Measurements from ENCODE around the gene PTPN1.

- TF ChIP-seq ZNF768 (CRISPR knock-in tag; IDR thresholded peaks at IDR 0.05), result no peak
- no peak for TF ChIP-seq ZNF431 (CRISPR knock-in tag; IDR thresholded peaks at IDR 0.05; ENCODE audit: borderline replicate concordance, low read depth)
- TF ChIP-seq HCFC1 (IDR thresholded peaks at IDR 0.05; ENCODE audit: low read depth, low read length), result no peak
- TF ChIP-seq TFDP1 (CRISPR knock-in tag; IDR thresholded peaks at IDR 0.05; ENCODE audit: borderline replicate concordance), result no peak
- no peak for TF ChIP-seq HDAC2 (CRISPR knock-in tag; IDR thresholded peaks at IDR 0.05)
- TF ChIP-seq EZH2 (conservative IDR thresholded peaks at IDR 0.05; ENCODE audit: low read depth, low read length), result no peak
- no peak for TF ChIP-seq NR2C2 (CRISPR knock-in tag; IDR thresholded peaks at IDR 0.05; ENCODE audit: borderline replicate concordance)
- no peak for TF ChIP-seq PRMT3 (CRISPR knock-in tag; IDR thresholded peaks at IDR 0.05; ENCODE audit: borderline replicate concordance, low read depth)
- TF ChIP-seq CTCF (CRISPR knock-in tag; IDR thresholded peaks at IDR 0.05), result no peak
- TF ChIP-seq TAF1 (CRISPR knock-in tag; IDR thresholded peaks at IDR 0.05), result no peak
- no peak for TF ChIP-seq ZNF773 (CRISPR knock-in tag; IDR thresholded peaks at IDR 0.05; ENCODE audit: borderline replicate concordance)
- no peak for TF ChIP-seq POLR2A (IDR thresholded peaks at IDR 0.05; ENCODE audit: insufficient read depth in 1 of 2, low read depth in 2 of 2, low read length in 2 of 2)
- TF ChIP-seq TCF7L2 (IDR thresholded peaks at IDR 0.05; ENCODE audit: low read depth, low read length), result no peak
- no peak for TF ChIP-seq ZFX (CRISPR knock-in tag; IDR thresholded peaks at IDR 0.05; ENCODE audit: low read depth)
Observed at GRCh38 chr20:50518270-50518721, 8.1 kb downstream of the PTPN1 start.
